Adrenal gland (tissue), 5 donors: ENCODE results near the gene C1QTNF9.
"Not testable (repeated sequence)": the region's sequence is repeated elsewhere in the genome, so short reads cannot be mapped to it uniquely, and the experiment has no call there.

Experiments
- CTCF ChIP-seq, 6 experiments: fragments of 450-650 bp in 4 of 6; fragments of 200-600 bp in 2 of 6; sonication (generic) in 1 of 6; IDR thresholded peaks; 1 replicate in 5 of 6; 2 replicates in 1 of 6; pipeline versions ENCODE4 v1.5.1 to v1.8.0; 2016 to 2021; ENCODE audit warnings: antibody characterized with exemption in 6 of 6, mild to moderate bottlenecking in 2 of 6, moderate library complexity in 1 of 6
- POLR2A ChIP-seq, 2 donors: fragments of 450-650 bp; IDR thresholded peaks; one replicate each; pipeline ENCODE4 v1.6.1; 2017; ENCODE audit warnings: antibody characterized with exemption in 2 of 2, mild to moderate bottlenecking in 2 of 2, moderate library complexity in 1 of 2
- donor health status: DM: no; HTN: no; CAD: no.

- not testable (repeated sequence) for TF ChIP-seq CTCF, POLR2A (IDR thresholded peaks at IDR 0.05)
Measured at GRCh38 chr13:24366315-24366714, 56.9 kb downstream of the C1QTNF9 start.
